ENCODE results near the gene RB1. TPM values are rescaled to one million over a fixed set of nuclear protein-coding genes. Genes with fewer than 3 reads are reported as not detected.

RB1 gene
- total RNA-seq, 2 donors from 2014 or later, result 28.5 TPM

- H3K4me3 ChIP-seq, result no peak overlapping the region
- no peak for TF ChIP-seq CTCF (IDR thresholded peaks at IDR 0.05)
- intact Hi-C loops (cut with DNase I), result no loop called here
- no peak overlapping the region for H3K27ac ChIP-seq
- no peaks in the 10 kb centered on the region for H3K9me3 ChIP-seq
- DNase-seq, result no peak
- no peaks in the 10 kb centered on the region for H3K27me3 ChIP-seq
- no peaks in the 10 kb centered on the region for H3K4me1 ChIP-seq
- peaks cover 6% of the 10 kb centered on the region for H3K36me3 ChIP-seq
- H3K9ac ChIP-seq (ENCODE audit: low read depth in 2 of 2, low read length in 2 of 2), result no peak overlapping the region
These were observed 45.1 kb upstream of the RB1 start for GRCh38 chr13:48258430-48258829.

- Histone ChIP-seq H3K27ac (no peak overlapping the region), H3K9me3 (no peaks in the 10 kb centered on the region), H3K4me3 (no peak overlapping the region), H3K4me1 (no peaks in the 10 kb centered on the region), H3K36me3 (peaks cover 12% of the 10 kb centered on the region), H3K27me3 (no peaks in the 10 kb centered on the region), H3K9ac (ENCODE audit: low read depth in 2 of 2, low read length in 2 of 2) (no peak overlapping the region)
- no peak for TF ChIP-seq CTCF (IDR thresholded peaks at IDR 0.05)
- no peak for DNase-seq
- intact Hi-C loops (cut with DNase I), result no loop called here
These were observed 42.6 kb upstream of the RB1 start for GRCh38 chr13:48260970-48261369.

- intact Hi-C loops (cut with DNase I), result no loop called here
- Histone ChIP-seq H3K27ac (no peak overlapping the region), H3K27me3 (no peaks in the 10 kb centered on the region)
These were observed 40.4 kb upstream of the RB1 start for GRCh38 chr13:48263196-48263595.

GRCh38 chr13:48264058-48264457 lies 39.5 kb upstream of the RB1 start:
- DNase-seq, result no peak
- Histone ChIP-seq H3K27ac (no peak overlapping the region), H3K4me1 (no peaks in the 10 kb centered on the region), H3K27me3 (no peaks in the 10 kb centered on the region), H3K9me3 (no peaks in the 10 kb centered on the region), H3K36me3 (peaks cover 6% of the 10 kb centered on the region), H3K4me3 (no peak overlapping the region), H3K9ac (ENCODE audit: low read depth in 2 of 2, low read length in 2 of 2) (no peak overlapping the region)
- TF ChIP-seq CTCF (IDR thresholded peaks at IDR 0.05), result no peak
- intact Hi-C loops (cut with DNase I), result no loop called here

More at GRCh38 chr13:48263196-48263595, 40.4 kb upstream of the RB1 start:
- Histone ChIP-seq H3K4me3 (no peak overlapping the region), H3K4me1 (no peaks in the 10 kb centered on the region), H3K36me3 (peaks cover 6% of the 10 kb centered on the region), H3K9me3 (no peaks in the 10 kb centered on the region), H3K9ac (ENCODE audit: low read depth in 2 of 2, low read length in 2 of 2) (no peak overlapping the region)
- TF ChIP-seq CTCF (IDR thresholded peaks at IDR 0.05), result no peak
- DNase-seq, result no peak

GRCh38 chr13:48265217-48265815 lies 38.2 kb upstream of the RB1 start:
- Histone ChIP-seq H3K4me3 (no peak overlapping the region), H3K27ac (no peak overlapping the region), H3K4me1 (no peaks in the 10 kb centered on the region), H3K27me3 (no peaks in the 10 kb centered on the region), H3K9ac (ENCODE audit: low read depth in 2 of 2, low read length in 2 of 2) (no peak overlapping the region), H3K36me3 (peaks cover 6% of the 10 kb centered on the region), H3K9me3 (no peaks in the 10 kb centered on the region)
- DNase-seq, result no peak
- intact Hi-C loops (cut with DNase I), result no loop called here
- TF ChIP-seq CTCF (IDR thresholded peaks at IDR 0.05), result no peak

Data from colonic mucosa (tissue), 4 donors.